C4-2B (cell line): ENCODE data around the gene PTPRD.

Experiments used
- ZFX ChIP-seq: fragments of 450-650 bp; IDR thresholded peaks from 2 replicates; pipeline ENCODE4 v1.6.1; 2017
- TF ChIP-seq, protein P1 (sequence below): fragments of 450-650 bp; conservative IDR thresholded peaks from 2 replicates; pipeline ENCODE4 v1.5.1; 2017; ENCODE audit warnings: mild to moderate bottlenecking

DNA sequence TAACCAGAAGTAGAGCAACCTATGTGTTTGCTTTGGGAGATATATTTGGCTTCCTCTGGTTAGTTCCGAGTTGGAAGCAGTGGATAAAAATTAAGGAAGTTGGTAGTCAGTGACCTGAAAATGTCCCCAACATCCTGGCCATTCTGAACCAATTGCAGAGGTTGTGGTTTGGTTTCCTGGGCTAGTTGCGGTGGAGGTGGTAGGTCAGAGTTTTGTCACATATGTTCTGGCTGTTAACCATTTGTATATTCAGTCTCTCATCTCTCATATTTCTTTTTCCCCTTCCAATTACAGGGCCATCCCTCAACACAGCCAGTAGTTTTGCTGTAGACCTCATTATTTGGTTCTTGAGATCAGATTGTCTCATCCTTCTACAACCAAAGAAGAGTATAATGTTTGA, 1026.9 kb downstream of the PTPRD start:
- TF ChIP-seq, protein P1, sequence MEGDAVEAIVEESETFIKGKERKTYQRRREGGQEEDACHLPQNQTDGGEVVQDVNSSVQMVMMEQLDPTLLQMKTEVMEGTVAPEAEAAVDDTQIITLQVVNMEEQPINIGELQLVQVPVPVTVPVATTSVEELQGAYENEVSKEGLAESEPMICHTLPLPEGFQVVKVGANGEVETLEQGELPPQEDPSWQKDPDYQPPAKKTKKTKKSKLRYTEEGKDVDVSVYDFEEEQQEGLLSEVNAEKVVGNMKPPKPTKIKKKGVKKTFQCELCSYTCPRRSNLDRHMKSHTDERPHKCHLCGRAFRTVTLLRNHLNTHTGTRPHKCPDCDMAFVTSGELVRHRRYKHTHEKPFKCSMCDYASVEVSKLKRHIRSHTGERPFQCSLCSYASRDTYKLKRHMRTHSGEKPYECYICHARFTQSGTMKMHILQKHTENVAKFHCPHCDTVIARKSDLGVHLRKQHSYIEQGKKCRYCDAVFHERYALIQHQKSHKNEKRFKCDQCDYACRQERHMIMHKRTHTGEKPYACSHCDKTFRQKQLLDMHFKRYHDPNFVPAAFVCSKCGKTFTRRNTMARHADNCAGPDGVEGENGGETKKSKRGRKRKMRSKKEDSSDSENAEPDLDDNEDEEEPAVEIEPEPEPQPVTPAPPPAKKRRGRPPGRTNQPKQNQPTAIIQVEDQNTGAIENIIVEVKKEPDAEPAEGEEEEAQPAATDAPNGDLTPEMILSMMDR = no peak
- no peak for TF ChIP-seq ZFX
